ENCODE results near the gene MACROD1.

MACROD1 gene

GRCh38 chr11:64131683-64132190, 34.2 kb downstream of the MACROD1 start:
- in situ Hi-C loops (cut with HindIII; ENCODE audit: low sequenced_read_pairs), result no loop called here

GRCh38 chr11:64130618-64131017, 35.3 kb downstream of the MACROD1 start:
- in situ Hi-C loops (cut with HindIII; ENCODE audit: low sequenced_read_pairs), result no loop called here

GRCh38 chr11:64129403-64129802, 36.5 kb downstream of the MACROD1 start:
- in situ Hi-C loops (cut with HindIII; ENCODE audit: low sequenced_read_pairs), result no loop called here

GRCh38 chr11:64128255-64129006, 37.5 kb downstream of the MACROD1 start:
- in situ Hi-C loops (cut with HindIII; ENCODE audit: low sequenced_read_pairs), result no loop called here

DNA sequence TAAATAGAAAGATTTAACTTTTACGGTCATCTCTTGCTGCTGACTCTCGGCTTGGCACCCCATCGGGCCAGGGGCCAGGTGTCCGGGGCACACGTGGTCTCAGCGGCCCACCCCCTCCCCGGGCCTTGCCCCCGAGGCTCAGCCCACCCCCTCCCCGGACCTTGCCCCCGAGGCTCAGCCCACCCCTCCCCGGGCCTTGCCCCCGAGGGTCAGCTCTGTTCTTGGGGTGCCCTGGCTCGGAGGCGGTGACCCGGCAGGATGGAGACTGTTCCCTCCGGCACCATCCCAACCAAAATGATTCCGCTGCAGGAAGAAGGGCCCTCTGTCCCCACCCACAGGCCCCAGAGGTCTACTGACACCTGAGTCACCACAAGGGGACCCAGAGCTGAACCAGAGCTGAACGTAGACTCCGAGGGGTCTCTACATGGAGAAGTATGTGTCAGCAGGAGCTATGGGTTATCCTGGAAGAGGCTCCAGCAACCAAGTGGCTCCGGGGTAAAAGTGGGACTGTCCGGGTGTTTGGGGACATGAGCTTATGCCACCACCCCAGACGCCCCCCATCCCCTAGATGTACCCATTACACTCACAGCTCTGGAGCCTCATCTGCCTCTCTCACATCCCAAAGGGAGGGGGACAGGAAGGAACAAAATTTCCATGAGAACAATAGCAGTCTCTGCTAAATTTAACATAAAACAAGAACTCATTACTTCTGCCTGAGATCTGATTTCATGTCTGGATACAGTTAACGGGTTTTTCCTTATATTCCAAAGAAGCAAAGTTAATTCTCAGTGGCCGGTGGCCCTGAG, 38.4 kb downstream of the MACROD1 start:
- in situ Hi-C loops (cut with HindIII; ENCODE audit: low sequenced_read_pairs), result no loop called here

DNA sequence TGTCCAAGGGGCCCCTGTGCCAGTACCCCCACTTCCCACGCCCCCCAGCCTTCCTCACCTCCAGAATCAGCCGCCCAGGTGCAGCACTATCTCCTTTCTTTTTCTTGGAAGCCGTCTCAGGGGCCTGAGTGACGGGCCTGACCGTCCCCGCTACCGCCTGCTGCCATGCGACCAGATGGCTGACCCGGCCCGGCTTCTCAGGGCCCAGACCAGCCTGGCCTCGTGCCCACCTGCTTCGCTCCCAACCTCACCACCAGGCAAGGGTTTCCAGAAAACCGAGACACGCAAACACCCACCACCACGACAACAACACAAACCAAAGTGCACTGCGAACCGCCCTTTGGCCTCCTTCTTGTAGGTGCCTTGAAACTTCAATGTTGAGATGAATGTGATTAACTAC, 39.1 kb downstream of the MACROD1 start:
- in situ Hi-C loops (cut with HindIII; ENCODE audit: low sequenced_read_pairs), result no loop called here

DNA sequence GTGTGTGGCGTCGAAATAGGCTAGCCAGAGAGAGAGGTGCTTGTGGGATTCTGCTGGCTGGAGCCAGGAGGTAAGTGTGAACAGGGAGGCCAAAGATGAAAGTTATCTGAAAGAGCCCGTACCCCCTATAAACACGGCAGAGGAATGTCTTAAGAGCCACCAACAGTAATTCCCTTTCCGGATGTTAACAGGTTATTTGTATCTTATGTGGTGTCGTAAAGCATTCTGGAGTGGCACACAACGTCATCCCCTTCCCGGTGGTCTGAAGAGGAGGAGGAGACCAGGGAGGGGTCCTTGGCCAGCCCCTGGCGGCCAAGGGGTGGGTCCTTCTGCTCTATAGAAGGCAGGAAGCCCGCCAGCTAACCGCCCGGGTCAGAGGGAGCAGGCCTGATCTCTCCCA, 39.5 kb downstream of the MACROD1 start:
- in situ Hi-C loops (cut with HindIII; ENCODE audit: low sequenced_read_pairs), result no loop called here

DNA sequence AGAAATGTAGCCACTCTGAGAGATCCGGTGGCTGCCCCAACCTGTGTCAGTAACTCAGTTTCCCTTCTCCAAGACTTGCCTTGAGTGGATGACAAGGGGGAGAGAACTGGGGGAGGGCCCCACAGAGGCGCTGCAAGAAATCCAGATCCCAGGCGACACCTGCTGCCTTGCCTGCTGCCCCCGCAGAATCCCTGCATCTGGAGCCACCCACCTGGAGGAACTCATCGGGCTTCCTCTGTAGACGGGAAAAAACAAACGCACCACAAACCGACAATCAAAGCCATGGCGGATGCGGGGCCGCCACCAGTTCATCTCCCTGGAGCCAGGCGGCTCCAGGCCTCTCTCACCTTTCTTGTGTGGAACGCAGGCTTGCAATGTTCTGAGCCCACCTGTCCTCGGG, 40.2 kb downstream of the MACROD1 start:
- in situ Hi-C loops (cut with HindIII; ENCODE audit: low sequenced_read_pairs), result no loop called here

DNA sequence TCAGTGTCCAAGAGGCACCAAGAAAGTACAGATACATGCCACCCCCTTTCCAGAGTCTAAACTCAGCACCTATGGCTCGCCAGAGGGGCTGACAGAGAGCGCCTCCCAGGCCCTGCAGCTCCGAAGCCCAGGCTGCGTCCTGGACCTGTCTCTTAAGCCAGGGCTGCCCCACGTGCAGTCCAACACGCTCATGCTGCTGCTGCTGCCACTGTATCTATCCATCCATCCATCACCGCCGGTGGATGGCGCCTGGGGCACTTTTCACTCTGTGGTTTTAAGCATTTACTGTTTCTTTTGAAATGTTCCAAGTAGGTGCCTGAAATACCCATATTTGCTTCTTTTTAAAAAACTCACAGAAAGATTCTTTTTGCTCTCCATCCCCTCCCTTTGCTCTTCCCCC, 41.8 kb downstream of the MACROD1 start:
- in situ Hi-C loops (cut with HindIII; ENCODE audit: low sequenced_read_pairs), result no loop called here

DNA sequence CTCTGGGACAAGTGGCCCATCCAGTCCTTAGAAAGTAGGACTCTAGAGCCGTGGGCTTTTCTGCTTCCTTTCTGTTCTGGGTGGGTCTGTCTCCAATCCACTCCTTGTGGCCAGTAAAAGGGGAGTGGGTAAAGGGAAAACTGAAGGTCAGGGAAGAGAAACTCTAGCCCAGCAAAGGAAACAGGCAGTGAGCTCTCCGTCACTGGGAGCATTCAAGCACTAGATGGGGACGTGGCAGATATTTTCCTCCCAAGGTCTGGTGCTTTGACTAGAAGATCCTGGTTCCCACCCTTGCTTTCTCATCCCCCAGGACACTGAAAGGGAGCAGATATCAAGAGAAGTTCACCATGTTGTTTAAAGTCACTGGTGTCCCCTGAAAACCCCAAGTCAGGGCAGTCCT, 42.2 kb downstream of the MACROD1 start:
- in situ Hi-C loops (cut with HindIII; ENCODE audit: low sequenced_read_pairs), result no loop called here

- in situ Hi-C loops (cut with HindIII; ENCODE audit: low sequenced_read_pairs), result no loop called here
Observed at GRCh38 chr11:64122411-64123410, 43.2 kb downstream of the MACROD1 start.

DNA sequence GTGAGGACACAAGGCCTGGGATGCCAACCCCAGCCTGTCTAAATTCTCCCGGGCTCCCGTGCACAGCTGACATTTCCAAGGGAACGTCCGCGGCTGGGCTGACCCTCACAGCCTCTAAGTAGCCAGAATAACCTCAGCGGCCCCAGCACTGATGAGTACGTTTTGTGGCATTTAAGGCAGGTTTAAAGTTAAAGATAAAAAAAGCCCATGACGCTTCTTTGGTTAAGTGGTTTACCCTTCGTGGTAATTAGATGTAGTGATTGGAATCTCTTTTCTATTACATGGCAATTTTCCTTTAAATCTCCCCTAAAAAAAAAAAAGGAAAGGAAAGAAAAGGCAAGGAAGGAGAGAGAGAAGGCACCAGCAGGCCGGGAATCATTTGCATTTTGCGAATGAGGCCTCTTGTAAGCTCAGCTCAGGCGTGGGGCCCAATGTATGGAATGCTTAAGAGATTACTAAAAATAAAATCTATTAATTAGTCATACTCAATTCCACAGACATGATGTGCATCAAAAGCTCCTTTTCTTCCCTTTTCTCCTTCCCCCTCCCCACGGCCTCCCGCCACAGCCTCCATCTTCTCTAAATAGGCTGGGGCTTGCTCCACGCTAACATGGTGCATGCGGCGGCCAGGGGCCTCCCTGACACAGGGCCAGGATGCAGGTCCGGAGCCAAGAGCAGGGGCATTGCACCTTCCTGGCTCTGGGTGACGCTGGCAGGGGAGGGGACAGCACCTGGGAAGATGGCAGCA, 44.1 kb downstream of the MACROD1 start:
- in situ Hi-C loops (cut with HindIII; ENCODE audit: low sequenced_read_pairs), result no loop called here

GRCh38 chr11:64120951-64121569, 44.9 kb downstream of the MACROD1 start:
- in situ Hi-C loops (cut with HindIII; ENCODE audit: low sequenced_read_pairs), result no loop called here

DNA sequence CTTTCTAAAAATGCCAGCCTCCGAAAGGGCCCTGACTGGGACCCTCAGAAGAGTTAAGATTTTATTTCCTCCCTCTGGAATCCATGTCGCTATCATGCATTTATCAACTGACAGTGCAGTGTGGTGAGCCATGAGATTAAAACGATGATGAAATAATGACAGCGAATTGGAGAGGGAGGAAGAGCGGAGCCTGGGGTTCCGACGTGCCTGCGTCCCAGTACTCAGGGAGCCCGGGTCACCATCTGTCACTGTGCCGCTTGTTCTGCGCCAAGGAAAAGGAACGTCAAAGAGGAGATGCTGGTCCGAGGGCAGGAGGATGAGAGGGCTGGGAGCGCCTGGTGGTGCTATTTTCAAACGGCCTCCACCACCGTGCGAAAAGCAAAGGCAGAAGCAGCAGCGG, 46.2 kb downstream of the MACROD1 start:
- in situ Hi-C loops (cut with HindIII; ENCODE audit: low sequenced_read_pairs), result loop anchor here (5.0 kb wide), 2 partner anchors 43 to 112 kb away; no protein-coding TSS in a partner anchor

GRCh38 chr11:64118876-64119665, 46.8 kb downstream of the MACROD1 start:
- in situ Hi-C loops (cut with HindIII; ENCODE audit: low sequenced_read_pairs), result loop anchor here (5.0 kb wide), 2 partner anchors 43 to 112 kb away; no protein-coding TSS in a partner anchor

GRCh38 chr11:64117763-64118459, 48.0 kb downstream of the MACROD1 start:
- in situ Hi-C loops (cut with HindIII; ENCODE audit: low sequenced_read_pairs), result loop anchor here (5.0 kb wide), 2 partner anchors 44 to 111 kb away; no protein-coding TSS in a partner anchor

DNA sequence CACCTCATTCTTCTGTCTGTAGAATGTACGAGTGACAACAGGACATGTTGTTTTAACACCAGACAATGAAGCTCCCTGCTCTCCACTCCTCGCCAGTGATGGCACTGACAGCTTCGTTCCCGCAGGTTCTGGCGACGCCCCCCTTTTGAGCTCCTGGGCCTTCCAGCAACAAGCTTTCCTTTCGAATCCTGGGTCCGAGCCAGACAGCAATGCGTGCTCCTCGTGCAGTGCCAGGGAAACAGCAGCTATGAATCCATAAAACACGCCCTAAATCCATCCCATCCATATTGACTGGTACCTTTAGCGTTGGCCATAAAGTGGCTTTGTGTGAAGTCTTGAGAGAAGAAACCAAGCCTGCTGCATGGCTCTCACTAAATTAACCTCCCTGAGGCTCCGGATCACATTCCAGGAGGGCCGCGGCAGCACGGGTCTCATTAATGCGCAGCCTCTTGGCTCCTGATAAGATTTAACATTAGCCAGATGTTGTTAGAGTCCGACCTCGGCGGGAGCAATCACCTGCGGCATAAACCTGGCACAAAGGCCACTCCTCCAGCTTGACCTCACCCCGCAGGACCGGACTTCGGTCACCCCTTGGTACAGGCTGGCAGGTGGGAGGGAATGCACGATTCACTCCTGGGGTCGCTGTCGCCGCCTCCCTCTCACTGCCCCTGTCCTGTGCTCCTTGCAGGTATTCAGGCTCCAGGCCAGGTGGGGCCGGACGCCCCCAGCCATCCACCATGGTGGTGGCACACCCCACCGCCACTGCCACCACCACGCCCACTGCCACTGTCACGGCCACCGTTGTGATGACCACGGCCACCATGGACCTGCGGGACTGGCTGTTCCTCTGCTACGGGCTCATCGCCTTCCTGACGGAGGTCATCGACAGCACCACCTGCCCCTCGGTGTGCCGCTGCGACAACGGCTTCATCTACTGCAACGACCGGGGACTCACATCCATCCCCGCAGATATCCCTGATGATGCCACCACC, 50.1 kb downstream of the MACROD1 start:
- in situ Hi-C loops (cut with HindIII; ENCODE audit: low sequenced_read_pairs), result loop anchor here (5.0 kb wide), 2 partner anchors 46 to 109 kb away; no protein-coding TSS in a partner anchor
